HG03520 (cell line): ENCODE results near the gene PAM16.
A peak's percentile ranks its signal among the peaks of the same experiment; 100 is the strongest.

Experiments
- ATAC-seq: cut with Tn5 transposase; IDR thresholded peaks from one replicate; pipeline ENCODE4 v1.9.1; 2021; ENCODE audit warnings: mild to moderate bottlenecking, moderate library complexity; ENCODE audit not compliant: unreplicated experiment

The PAM16 gene

GRCh38 chr16:4371357-4372000 is 20.4 kb upstream of the PAM16 start, which contains the start of gene VASN:
Gene VASN (plus strand): TSS chr16:4371848. CDS start chr16:4380878, 9,030 bp downstream.
- ATAC-seq = peak; percentile 52

GRCh38 chr16:4370570-4371356 is 19.6 kb upstream of the PAM16 start:
- ATAC-seq = no peak

- no peak for ATAC-seq
These were observed 19.0 kb upstream of the PAM16 start for GRCh38 chr16:4370151-4370550.

GRCh38 chr16:4369007-4369733 is 18.0 kb upstream of the PAM16 start:
- no peak for ATAC-seq

- ATAC-seq = no peak
These were observed 16.3 kb upstream of the PAM16 start for GRCh38 chr16:4367393-4367856.

GRCh38 chr16:4366016-4366415 is 14.9 kb upstream of the PAM16 start:
- no peak for ATAC-seq

GRCh38 chr16:4365615-4366014 is 14.5 kb upstream of the PAM16 start:
- ATAC-seq = no peak

- ATAC-seq = no peak
These were observed 13.9 kb upstream of the PAM16 start for GRCh38 chr16:4365014-4365406.

- ATAC-seq = no peak
These were observed 13.3 kb upstream of the PAM16 start for GRCh38 chr16:4364196-4365013.

- ATAC-seq = no peak
These were observed 11.5 kb upstream of the PAM16 start for GRCh38 chr16:4362476-4363135.

GRCh38 chr16:4361944-4362311 is 10.8 kb upstream of the PAM16 start:
- no peak for ATAC-seq

- ATAC-seq = no peak
These were observed 10.2 kb upstream of the PAM16 start for GRCh38 chr16:4361033-4361943.

GRCh38 chr16:4360538-4361021 is 9.5 kb upstream of the PAM16 start:
- no peak for ATAC-seq

GRCh38 chr16:4359914-4360313 is 8.8 kb upstream of the PAM16 start:
- no peak for ATAC-seq

- no peak for ATAC-seq
These were observed 7.9 kb upstream of the PAM16 start for GRCh38 chr16:4358831-4359561.

GRCh38 chr16:4358236-4358635 is 7.1 kb upstream of the PAM16 start:
- ATAC-seq = no peak

GRCh38 chr16:4356820-4357219 is 5.7 kb upstream of the PAM16 start:
- no peak for ATAC-seq
